B cell (primary cell): ENCODE measurements around the gene IL19. TPM values are rescaled to one million over a fixed set of nuclear protein-coding genes. Genes with fewer than 3 reads are reported as not detected.

Experiments
- ATAC-seq: fragments of 200-7000 bp; cut with Tn5 transposase; one replicate; pipeline ENCODE4 v1.10.0; 2021; ENCODE audit warnings: low read depth, mild to moderate bottlenecking, moderate number of reproducible peaks, moderate library complexity
- CTCF ChIA-PET: fragments of 350-600 bp; sonication (Branson Sonifier 250); formaldehyde crosslinking; loops from one replicate; lab custom pipeline; 2021; ENCODE audit warnings: antibody characterized with exemption, inconsistent platforms; lab: Charles Lee
- POLR2A ChIA-PET: fragments of 350-600 bp; sonication (Branson Sonifier 250); formaldehyde crosslinking; loops from one replicate; lab custom pipeline; 2021; ENCODE audit warnings: antibody characterized with exemption; lab: Charles Lee
- DNase-seq: peaks from one replicate; pipeline ENCODE4 v3.0.0; 2013
- H2AFZ ChIP-seq: 2 replicates; pipeline ENCODE4 v1.6.1; 2012; ENCODE audit warnings: mild to moderate bottlenecking, low read depth, low read length; ENCODE audit not compliant: insufficient read depth, poor library complexity, severe bottlenecking
- H3K27ac ChIP-seq, 2 donors: 1 replicate in 1 of 2; 2 replicates in 1 of 2; pipeline ENCODE4 v1.5.1; 2012 to 2013; ENCODE audit warnings: low read length in 2 of 2, mild to moderate bottlenecking in 2 of 2, moderate library complexity in 1 of 2
- H3K27me3 ChIP-seq, 4 experiments: fragments of 200-600 bp in 1 of 4; sonication (generic) in 1 of 4; replicated peaks in 1 of 4; 1 replicate in 2 of 4; 2 replicates in 2 of 4; pipeline versions ENCODE4 v1.6.1 to v1.7.0; 2013 to 2016; ENCODE audit warnings: low read length in 3 of 4, mild to moderate bottlenecking in 2 of 4, mixed read lengths in 1 of 4, moderate library complexity in 1 of 4; ENCODE audit not compliant: insufficient read depth in 4 of 4, control insufficient read depth in 3 of 4; ENCODE audit errors: control extremely low read depth in 1 of 4
- H3K36me3 ChIP-seq, 2 experiments: replicated peaks in 1 of 2; 1 replicate in 1 of 2; 2 replicates in 1 of 2; pipeline versions ENCODE4 v1.6.1 to v1.7.1; 2013; ENCODE audit warnings: low read length in 1 of 2; ENCODE audit not compliant: insufficient read depth in 2 of 2, control insufficient read depth in 1 of 2; ENCODE audit errors: control extremely low read depth in 1 of 2, extremely low read depth in 1 of 2
- H3K4me1 ChIP-seq, 2 donors: fragments of 200-600 bp in 1 of 2; sonication (generic) in 1 of 2; 1 replicate in 1 of 2; 2 replicates in 1 of 2; pipeline versions ENCODE4 v1.5.1 to v1.6.1; 2013 to 2017; ENCODE audit warnings: low read length in 2 of 2; ENCODE audit not compliant: control insufficient read depth in 2 of 2, insufficient read depth in 2 of 2
- H3K4me2 ChIP-seq: replicated peaks from 2 replicates; pipeline ENCODE3; 2012; ENCODE audit warnings: mild to moderate bottlenecking, low read depth, low read length; ENCODE audit not compliant: poor library complexity, severe bottlenecking
- H3K4me3 ChIP-seq, 5 experiments: fragments of 200-600 bp in 1 of 5; sonication (generic) in 1 of 5; 1 replicate in 3 of 5; 2 replicates in 2 of 5; pipeline versions ENCODE4 v1.5.1 to v1.7.0; 2011 to 2016; ENCODE audit warnings: low read length in 4 of 5, mild to moderate bottlenecking in 4 of 5, low read depth in 2 of 5, control low read depth in 1 of 5, moderate library complexity in 1 of 5; ENCODE audit not compliant: insufficient read depth in 1 of 5; ENCODE audit errors: control extremely low read depth in 1 of 5, extremely low read depth in 1 of 5
- H3K79me2 ChIP-seq: fragments of 200-600 bp; sonication (generic); one replicate; pipeline ENCODE4 v1.6.0; 2016; ENCODE audit warnings: low read length; ENCODE audit not compliant: control insufficient read depth, insufficient read depth
- H3K9ac ChIP-seq: fragments of 200-600 bp; sonication (generic); 2 replicates; pipeline ENCODE4 v1.6.1; 2017; ENCODE audit warnings: mild to moderate bottlenecking, low read length, moderate library complexity
- H3K9me3 ChIP-seq, 3 donors: one replicate each; pipeline versions ENCODE4 v1.6.1 to v1.7.1; 2013; ENCODE audit warnings: low read length in 2 of 3; ENCODE audit not compliant: control insufficient read depth in 2 of 3, insufficient read depth in 1 of 3; ENCODE audit errors: control extremely low read depth in 1 of 3
- H4K20me1 ChIP-seq: 2 replicates; pipeline ENCODE4 v1.6.0; 2012; ENCODE audit warnings: mild to moderate bottlenecking, low read length; ENCODE audit not compliant: insufficient read depth, control insufficient read depth, poor library complexity, severe bottlenecking
- H3K27ac Mint-ChIP-seq: one replicate; pipeline ENCODE4 v1.8.0; 2021; ENCODE audit warnings: mixed read lengths
- H3K27me3 Mint-ChIP-seq: one replicate; pipeline ENCODE4 v1.8.0; 2021; ENCODE audit warnings: mixed read lengths
- H3K4me1 Mint-ChIP-seq: one replicate; pipeline ENCODE4 v1.8.0; 2021; ENCODE audit warnings: mixed read lengths
- H3K4me3 Mint-ChIP-seq: one replicate; pipeline ENCODE4 v1.8.0; 2021; ENCODE audit warnings: mixed read lengths
- H3K9me3 Mint-ChIP-seq: one replicate; pipeline ENCODE4 v1.8.0; 2022; ENCODE audit warnings: mixed read lengths; ENCODE audit not compliant: insufficient read depth
- EZH2 ChIP-seq: IDR thresholded peaks from 2 replicates; pipeline ENCODE4 v1.6.1; 2012; ENCODE audit warnings: borderline replicate concordance, low read depth, mild to moderate bottlenecking, moderate library complexity, low read length; ENCODE audit not compliant: insufficient read depth, poor library complexity, severe bottlenecking
- WGBS: methylation state at CpG from one replicate; pipeline ENCODE4 v1.1.5; 2013; ENCODE audit warnings: missing lambda C conversion rate; ENCODE audit not compliant: insufficient coverage; 5-methylcytosine and 5-hydroxymethylcytosine counted together
- intact Hi-C: fragments of 100-400 bp; cut with micrococcal nuclease; formaldehyde crosslinking; loops from one replicate; pipeline ENCODE4 v1.10.0; 2022
- polyA plus RNA-seq: library from polyadenylated mRNA; depleted of rRNA; stranded (reverse); fragments of >200 nt; gene quantifications from 2 replicates; pipeline ENCODE4 v1.2.3, GENCODE V29; 2012
- total RNA-seq, 2 donors: library from RNA; stranded (reverse); fragments of 120-200 nt in 1 of 2; gene quantifications; 1 replicate in 1 of 2; 2 replicates in 1 of 2; pipeline versions ENCODE4 v1.2.3 to v1.2.4, GENCODE V29; 2013 to 2022
- TF ChIP-seq, protein P1 (sequence below): fragments of 200-600 bp; IDR thresholded peaks from one replicate; pipeline ENCODE4 v1.8.0; 2022; ENCODE audit warnings: antibody characterized with exemption, mild to moderate bottlenecking

Gene IL19
- total and polyA plus RNA-seq, 2 donors (not counting 1 experiment from before 2014, with no cell fraction given), result 0.27 TPM; not detected in 1

DNA sequence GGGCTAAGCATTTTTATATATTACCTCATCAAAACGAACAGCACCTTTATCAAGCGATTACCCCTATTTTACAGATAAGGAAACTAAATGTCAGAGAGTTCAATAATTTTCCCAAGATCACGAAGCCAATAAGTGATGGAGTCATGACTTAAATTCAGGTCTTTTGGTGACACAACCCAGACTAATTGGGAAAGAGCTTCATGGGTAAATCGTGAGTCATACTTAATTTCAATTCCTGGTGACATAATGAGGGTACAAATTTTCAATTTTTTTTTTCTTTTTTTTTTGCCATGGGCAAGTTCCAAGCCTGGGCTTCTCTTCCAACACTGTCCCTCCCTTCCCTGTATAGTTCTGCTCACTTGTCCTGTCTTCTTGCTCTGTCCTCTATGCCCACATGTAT, 31.8 kb downstream of the IL19 start:
- Histone ChIP-seq H3K36me3 (no peaks in the 10 kb centered on the region), H2AFZ (no peak overlapping the region), H3K4me3 (no peak overlapping the region), H3K4me2 (no peak overlapping the region), H3K4me1 (peaks cover 4 to 26% of the 10 kb centered on the region in 2 donors), H3K27ac (no peak overlapping the region), H4K20me1 (no peaks in the 10 kb centered on the region), H3K79me2 (no peaks in the 10 kb centered on the region), H3K9ac (no peak overlapping the region), H3K27me3 (no peaks in the 10 kb centered on the region), H3K9me3 (no peaks in the 10 kb centered on the region)
- ATAC-seq (no peak), DNase-seq (no peak)
- intact Hi-C loops, result loop anchor here (10.0 kb wide), 2 partner anchors 168 to 328 kb away; partner anchors contain the start of genes DYRK3 and IKBKE
- Mint-ChIP-seq H3K27me3 (no peaks in the 10 kb centered on the region), H3K9me3 (no peaks in the 10 kb centered on the region), H3K27ac (peak overlapping the region; percentile 87), H3K4me3 (no peak overlapping the region), H3K4me1 (peaks cover 43% of the 10 kb centered on the region)
- 100% methylated on average over 1 of the region's 4 CpGs for WGBS
- POLR2A ChIA-PET, result interaction anchor here (0.7 to 1.8 kb wide), 5 partner anchors 9 to 61 kb away, joined by 3 to 4 read pairs (median 4); partner anchors contain the start of gene IL19
- TF ChIP-seq, protein P1, sequence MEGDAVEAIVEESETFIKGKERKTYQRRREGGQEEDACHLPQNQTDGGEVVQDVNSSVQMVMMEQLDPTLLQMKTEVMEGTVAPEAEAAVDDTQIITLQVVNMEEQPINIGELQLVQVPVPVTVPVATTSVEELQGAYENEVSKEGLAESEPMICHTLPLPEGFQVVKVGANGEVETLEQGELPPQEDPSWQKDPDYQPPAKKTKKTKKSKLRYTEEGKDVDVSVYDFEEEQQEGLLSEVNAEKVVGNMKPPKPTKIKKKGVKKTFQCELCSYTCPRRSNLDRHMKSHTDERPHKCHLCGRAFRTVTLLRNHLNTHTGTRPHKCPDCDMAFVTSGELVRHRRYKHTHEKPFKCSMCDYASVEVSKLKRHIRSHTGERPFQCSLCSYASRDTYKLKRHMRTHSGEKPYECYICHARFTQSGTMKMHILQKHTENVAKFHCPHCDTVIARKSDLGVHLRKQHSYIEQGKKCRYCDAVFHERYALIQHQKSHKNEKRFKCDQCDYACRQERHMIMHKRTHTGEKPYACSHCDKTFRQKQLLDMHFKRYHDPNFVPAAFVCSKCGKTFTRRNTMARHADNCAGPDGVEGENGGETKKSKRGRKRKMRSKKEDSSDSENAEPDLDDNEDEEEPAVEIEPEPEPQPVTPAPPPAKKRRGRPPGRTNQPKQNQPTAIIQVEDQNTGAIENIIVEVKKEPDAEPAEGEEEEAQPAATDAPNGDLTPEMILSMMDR, result no peak
- TF ChIP-seq EZH2, result no peak
- CTCF ChIA-PET, result interaction anchor here (1.0 to 11.3 kb wide), 12 partner anchors 9 to 193 kb away, joined by 3 to 278 read pairs (median 5); partner anchors contain the start of gene IL19

DNA sequence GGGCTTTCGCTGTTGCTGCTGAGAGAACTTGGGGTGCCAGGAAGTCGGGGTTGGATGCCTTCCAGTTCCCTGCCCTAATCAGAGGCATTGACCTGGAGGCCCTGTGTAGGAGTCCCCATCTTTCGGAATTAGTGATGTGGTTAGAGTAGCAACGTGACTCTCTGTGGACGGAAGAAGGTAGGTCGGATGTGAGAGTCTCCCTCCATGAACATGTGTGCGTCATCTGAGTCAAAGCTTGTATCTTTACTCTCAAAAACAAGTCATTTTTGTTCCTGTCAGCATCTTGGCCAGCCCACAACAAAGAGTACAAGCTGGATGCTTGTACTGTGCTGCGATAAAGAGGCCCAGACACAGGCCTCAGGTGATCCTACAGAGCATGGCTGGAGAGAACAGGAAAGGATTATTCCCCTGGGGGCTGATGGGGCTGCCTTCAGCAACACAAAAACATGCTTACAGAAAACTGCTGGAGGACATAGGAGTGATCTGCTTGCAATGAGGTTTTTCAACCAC, 32.7 kb downstream of the IL19 start:
- WGBS, result 83% methylated on average over 7 of the region's 8 CpGs
- Histone ChIP-seq H3K9me3 (no peaks in the 10 kb centered on the region), H3K4me1 (peaks cover 4 to 19% of the 10 kb centered on the region in 2 donors), H2AFZ (no peak overlapping the region), H4K20me1 (no peaks in the 10 kb centered on the region), H3K4me3 (no peak overlapping the region), H3K4me2 (no peak overlapping the region), H3K27ac (no peak overlapping the region), H3K36me3 (no peaks in the 10 kb centered on the region), H3K79me2 (no peaks in the 10 kb centered on the region), H3K9ac (no peak overlapping the region), H3K27me3 (no peaks in the 10 kb centered on the region)
- DNase-seq (peak; percentile 70), ATAC-seq (peak; percentile 90)
- H3K4me1 Mint-ChIP-seq, result peaks cover 35% of the 10 kb centered on the region
- H3K9me3 Mint-ChIP-seq, result no peaks in the 10 kb centered on the region
- ChIA-PET CTCF (interaction anchor here (0.8 to 11.3 kb wide), 15 partner anchors 8 to 179 kb away, joined by 3 to 278 read pairs (median 5); partner anchors contain the start of gene IL19), POLR2A (interaction anchor here (0.8 to 1.6 kb wide), 7 partner anchors 8 to 119 kb away, joined by 3 to 5 read pairs (median 3); partner anchors contain the start of genes FCMR and IL19)
- peak overlapping the region; percentile 87 for H3K27ac Mint-ChIP-seq
- intact Hi-C loops, result loop anchor here (1.0 to 10.0 kb wide), 4 partner anchors 19 to 328 kb away; partner anchors contain the start of genes DYRK3 and IKBKE
- H3K4me3 Mint-ChIP-seq, result peak overlapping the region; percentile 13
- H3K27me3 Mint-ChIP-seq, result no peaks in the 10 kb centered on the region
- TF ChIP-seq, protein P1, result no peak
- no peak for TF ChIP-seq EZH2
